ENCODE data around the gene DDX47. TPM values are rescaled to one million over a fixed set of nuclear protein-coding genes. Genes with fewer than 3 reads are reported as not detected.

DDX47 gene
- polyA plus RNA-seq, 1 of the 3 experiments (the other 2 are of a cell fraction): 68.4 TPM

DNA sequence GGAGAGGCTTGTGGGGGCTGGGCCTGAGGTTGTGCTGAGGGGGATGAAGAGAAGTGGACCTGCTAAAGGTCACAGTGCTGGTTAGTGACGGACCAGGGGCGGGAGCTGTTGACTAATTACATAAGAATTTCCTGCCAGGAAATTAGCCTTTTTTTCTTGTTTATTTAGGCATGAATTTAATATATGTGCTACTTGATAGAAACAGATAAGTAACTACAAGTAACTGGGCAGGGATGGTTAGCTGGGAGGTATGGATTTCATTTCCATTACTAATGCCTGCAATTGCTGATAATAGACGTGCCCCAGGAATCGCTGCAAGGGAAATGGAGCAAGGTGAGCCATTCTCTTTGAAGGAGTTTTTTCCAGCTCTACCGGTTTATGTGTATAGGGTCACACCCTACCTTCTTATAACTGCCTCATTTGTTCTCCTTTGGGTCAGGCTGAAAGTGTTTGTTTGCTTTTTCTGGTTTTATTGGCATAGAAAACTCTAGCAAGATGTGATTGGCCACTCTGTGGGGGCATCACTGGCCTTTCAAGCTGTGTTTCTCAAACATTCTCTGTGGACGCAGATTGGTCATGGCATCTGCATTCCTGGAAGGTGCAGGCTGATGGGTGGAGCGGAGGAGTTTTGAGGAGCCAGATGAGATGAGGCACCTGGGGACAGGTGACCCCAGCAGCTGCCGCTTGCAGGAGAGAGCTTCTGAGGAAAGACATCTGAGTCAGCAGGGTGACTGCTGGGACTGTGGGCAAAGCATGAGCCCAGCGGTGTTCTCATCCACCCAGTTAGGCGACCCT, 59.2 kb downstream of the DDX47 start:
- TF ChIP-seq, protein P1, sequence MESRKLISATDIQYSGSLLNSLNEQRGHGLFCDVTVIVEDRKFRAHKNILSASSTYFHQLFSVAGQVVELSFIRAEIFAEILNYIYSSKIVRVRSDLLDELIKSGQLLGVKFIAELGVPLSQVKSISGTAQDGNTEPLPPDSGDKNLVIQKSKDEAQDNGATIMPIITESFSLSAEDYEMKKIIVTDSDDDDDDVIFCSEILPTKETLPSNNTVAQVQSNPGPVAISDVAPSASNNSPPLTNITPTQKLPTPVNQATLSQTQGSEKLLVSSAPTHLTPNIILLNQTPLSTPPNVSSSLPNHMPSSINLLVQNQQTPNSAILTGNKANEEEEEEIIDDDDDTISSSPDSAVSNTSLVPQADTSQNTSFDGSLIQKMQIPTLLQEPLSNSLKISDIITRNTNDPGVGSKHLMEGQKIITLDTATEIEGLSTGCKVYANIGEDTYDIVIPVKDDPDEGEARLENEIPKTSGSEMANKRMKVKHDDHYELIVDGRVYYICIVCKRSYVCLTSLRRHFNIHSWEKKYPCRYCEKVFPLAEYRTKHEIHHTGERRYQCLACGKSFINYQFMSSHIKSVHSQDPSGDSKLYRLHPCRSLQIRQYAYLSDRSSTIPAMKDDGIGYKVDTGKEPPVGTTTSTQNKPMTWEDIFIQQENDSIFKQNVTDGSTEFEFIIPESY (IDR thresholded peaks at IDR 0.05; ENCODE audit: borderline replicate concordance, low read depth): no peak
- TF ChIP-seq EP300 (IDR thresholded peaks at IDR 0.05; ENCODE audit: borderline replicate concordance in 1 of 2, low read depth in 1 of 2, low read length in 1 of 2) (peak in 1 of 2 experiments; percentile 87; a peak in 2 of 4 replicates), NRF1 (IDR thresholded peaks at IDR 0.05; ENCODE audit: low read depth, low read length) (no peak), GABPA (IDR thresholded peaks at IDR 0.05; ENCODE audit: low read depth) (no peak), JUND (IDR thresholded peaks at IDR 0.05) (peak; percentile 81), NFIC (IDR thresholded peaks at IDR 0.05; ENCODE audit: borderline replicate concordance) (peak; percentile 79), TEAD4 (IDR thresholded peaks at IDR 0.05; ENCODE audit: borderline replicate concordance, insufficient read depth) (peak; percentile 40; the same call in 1 of the 2 replicates), FOSL2 (IDR thresholded peaks at IDR 0.05; ENCODE audit: borderline replicate concordance, low read depth) (peak; percentile 74), RXRA (IDR thresholded peaks at IDR 0.05; ENCODE audit: borderline replicate concordance, low read depth) (peak; percentile 81; the same call in 1 of the 2 replicates), PBX3 (IDR thresholded peaks at IDR 0.05) (peak; percentile 78), TCF12 (IDR thresholded peaks at IDR 0.05) (peak; percentile 84), MEF2A (IDR thresholded peaks at IDR 0.05; ENCODE audit: borderline replicate concordance, low read depth) (no peak), FOXJ3 (CRISPR knock-in tag; IDR thresholded peaks at IDR 0.05) (no peak), EZH2phosphoT487 (IDR thresholded peaks at IDR 0.05; ENCODE audit: borderline replicate concordance, low read depth) (no peak)
- TF ChIP-seq, protein P2, sequence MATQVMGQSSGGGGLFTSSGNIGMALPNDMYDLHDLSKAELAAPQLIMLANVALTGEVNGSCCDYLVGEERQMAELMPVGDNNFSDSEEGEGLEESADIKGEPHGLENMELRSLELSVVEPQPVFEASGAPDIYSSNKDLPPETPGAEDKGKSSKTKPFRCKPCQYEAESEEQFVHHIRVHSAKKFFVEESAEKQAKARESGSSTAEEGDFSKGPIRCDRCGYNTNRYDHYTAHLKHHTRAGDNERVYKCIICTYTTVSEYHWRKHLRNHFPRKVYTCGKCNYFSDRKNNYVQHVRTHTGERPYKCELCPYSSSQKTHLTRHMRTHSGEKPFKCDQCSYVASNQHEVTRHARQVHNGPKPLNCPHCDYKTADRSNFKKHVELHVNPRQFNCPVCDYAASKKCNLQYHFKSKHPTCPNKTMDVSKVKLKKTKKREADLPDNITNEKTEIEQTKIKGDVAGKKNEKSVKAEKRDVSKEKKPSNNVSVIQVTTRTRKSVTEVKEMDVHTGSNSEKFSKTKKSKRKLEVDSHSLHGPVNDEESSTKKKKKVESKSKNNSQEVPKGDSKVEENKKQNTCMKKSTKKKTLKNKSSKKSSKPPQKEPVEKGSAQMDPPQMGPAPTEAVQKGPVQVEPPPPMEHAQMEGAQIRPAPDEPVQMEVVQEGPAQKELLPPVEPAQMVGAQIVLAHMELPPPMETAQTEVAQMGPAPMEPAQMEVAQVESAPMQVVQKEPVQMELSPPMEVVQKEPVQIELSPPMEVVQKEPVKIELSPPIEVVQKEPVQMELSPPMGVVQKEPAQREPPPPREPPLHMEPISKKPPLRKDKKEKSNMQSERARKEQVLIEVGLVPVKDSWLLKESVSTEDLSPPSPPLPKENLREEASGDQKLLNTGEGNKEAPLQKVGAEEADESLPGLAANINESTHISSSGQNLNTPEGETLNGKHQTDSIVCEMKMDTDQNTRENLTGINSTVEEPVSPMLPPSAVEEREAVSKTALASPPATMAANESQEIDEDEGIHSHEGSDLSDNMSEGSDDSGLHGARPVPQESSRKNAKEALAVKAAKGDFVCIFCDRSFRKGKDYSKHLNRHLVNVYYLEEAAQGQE (IDR thresholded peaks at IDR 0.05; ENCODE audit: low read depth, low read length): 0 out of 2 replicates have a peak, but pooled peaks have one; percentile 26
- Histone ChIP-seq H3K79me2 (ENCODE audit: insufficient read depth) (no peaks in the 10 kb centered on the region), H3K4me1 (ENCODE audit: control insufficient read depth in 1 of 2, insufficient read depth in 2 of 2, low read depth in 1 of 2, low read length in 1 of 2) (peaks cover 2 to 18% of the 10 kb centered on the region in 2 experiments), H3K9me3 (no peaks in the 10 kb centered on the region), H3K9ac (peak overlapping the region; percentile 55), H4K20me1 (ENCODE audit: insufficient read depth) (no peaks in the 10 kb centered on the region), H3K4me2 (peak overlapping the region; percentile 74), H3K27ac (ENCODE audit: low read depth in 2 of 2, low read length in 1 of 2) (peak overlapping the region; percentile 16 to 82; a peak in 3 of 4 replicates), H3F3A (replicated peaks; ENCODE audit: insufficient read depth) (peaks cover 39% of the 10 kb centered on the region), H3K27me3 (ENCODE audit: insufficient read depth) (no peaks in the 10 kb centered on the region), H3K9me2 (no peaks in the 10 kb centered on the region), H3K36me3 (replicated peaks in 1 of 2; ENCODE audit: control insufficient read depth in 1 of 2, insufficient read depth in 2 of 2, low read length in 1 of 2) (no peaks in the 10 kb centered on the region), H3K4me3 (ENCODE audit: low read depth in 2 of 2, low read length in 1 of 2) (peak overlapping the region in 1 of 2 experiments; percentile 27; a peak in 1 of 4 replicates), H2AFZ (ENCODE audit: low read depth) (no peak overlapping the region)
- ChIA-PET CTCF (interaction anchor here (0.8 to 1.3 kb wide), 4 partner anchors 11 to 44 kb away, joined by 3 read pairs; no protein-coding TSS in a partner anchor), POLR2A (no interaction called here)
- 31% methylated on average over 10 of the region's 10 CpGs for WGBS (ENCODE audit: low lambda C conversion rate)
- DNase-seq: no peak
